Ascending aorta (tissue), 2 donors: ENCODE data around the gene GFPT2. TPM values are rescaled to one million over a fixed set of nuclear protein-coding genes. Genes with fewer than 3 reads are reported as not detected.

Experiments used
- DNase-seq, 2 donors: peaks; one replicate each; pipeline ENCODE4 v3.0.0-alpha.2; 2019; ENCODE audit warnings: low spot score in 2 of 2
- H3K27ac ChIP-seq, 2 donors: fragments of 200-600 bp; sonication (generic); one replicate each; pipeline ENCODE4 v1.5.1; 2016 to 2017; ENCODE audit warnings: mild to moderate bottlenecking in 1 of 2
- H3K27me3 ChIP-seq: fragments of 200-600 bp; sonication (generic); one replicate; pipeline ENCODE4 v1.5.1; 2017
- H3K36me3 ChIP-seq, 2 donors: fragments of 200-600 bp; sonication (generic); one replicate each; pipeline ENCODE4 v1.5.1; 2016
- H3K4me1 ChIP-seq, 2 donors: fragments of 200-600 bp; sonication (generic); one replicate each; pipeline ENCODE4 v1.5.1; 2016 to 2017; ENCODE audit warnings: mild to moderate bottlenecking in 1 of 2
- H3K4me3 ChIP-seq, 2 donors: fragments of 200-600 bp; sonication (generic); one replicate each; pipeline ENCODE4 v1.5.1; 2016 to 2017; ENCODE audit warnings: mild to moderate bottlenecking in 1 of 2
- H3K9me3 ChIP-seq, 2 donors: fragments of 200-600 bp; sonication (generic); one replicate each; pipeline ENCODE4 v1.5.1; 2016
- CTCF ChIP-seq, 3 experiments: fragments of 200-600 bp in 2 of 3; fragments of 450-650 bp in 1 of 3; sonication (generic) in 2 of 3; IDR thresholded peaks; one replicate each; pipeline ENCODE4 v1.5.1; 2016 to 2019; ENCODE audit warnings: antibody characterized with exemption in 3 of 3, mild to moderate bottlenecking in 1 of 3, moderate library complexity in 1 of 3
- intact Hi-C: fragments of 100-400 bp; cut with DNase I; formaldehyde crosslinking; loops from one replicate; pipeline ENCODE4 v1.15.1; 2023
- total RNA-seq: library from RNA; depleted of rRNA; stranded (reverse); fragments of >200 nt; gene quantifications from one replicate; pipeline ENCODE4 v1.1.0, GENCODE V29; 2016

GFPT2 gene
- total RNA-seq, 1 donor from 2014 or later, result 25.2 TPM

GRCh38 chr5:180338001-180338707, 15.0 kb downstream of the GFPT2 start:
- no peak for TF ChIP-seq CTCF (IDR thresholded peaks at IDR 0.05)
- peaks cover 7 to 20% of the 10 kb centered on the region in 2 donors for H3K36me3 ChIP-seq
- H3K27me3 ChIP-seq, result no peaks in the 10 kb centered on the region
- H3K4me1 ChIP-seq, result no peaks in the 10 kb centered on the region
- no peaks in the 10 kb centered on the region for H3K9me3 ChIP-seq
- no peak overlapping the region for H3K27ac ChIP-seq
- intact Hi-C loops, result no loop called here
- H3K4me3 ChIP-seq, result no peak overlapping the region
- DNase-seq, result no peak

GRCh38 chr5:180336234-180337020, 16.7 kb downstream of the GFPT2 start:
- H3K27me3 ChIP-seq, result no peaks in the 10 kb centered on the region
- no peak overlapping the region for H3K4me3 ChIP-seq
- no peak overlapping the region for H3K27ac ChIP-seq
- intact Hi-C loops, result no loop called here
- H3K4me1 ChIP-seq, result peaks cover 0 to 2% of the 10 kb centered on the region in 2 donors
- peaks cover 7 to 20% of the 10 kb centered on the region in 2 donors for H3K36me3 ChIP-seq
- no peaks in the 10 kb centered on the region for H3K9me3 ChIP-seq
- DNase-seq, result no peak
- TF ChIP-seq CTCF (IDR thresholded peaks at IDR 0.05), result no peak

GRCh38 chr5:180335614-180336233, 17.4 kb downstream of the GFPT2 start:
- Histone ChIP-seq H3K4me3 (no peak overlapping the region), H3K27me3 (no peaks in the 10 kb centered on the region), H3K27ac (no peak overlapping the region), H3K9me3 (no peaks in the 10 kb centered on the region), H3K36me3 (peaks cover 7 to 20% of the 10 kb centered on the region in 2 donors), H3K4me1 (peaks cover 0 to 5% of the 10 kb centered on the region in 2 donors)
- intact Hi-C loops, result no loop called here
- no peak for DNase-seq
- TF ChIP-seq CTCF (IDR thresholded peaks at IDR 0.05), result no peak

GRCh38 chr5:180334751-180335613, 18.2 kb downstream of the GFPT2 start:
- peaks cover 0 to 5% of the 10 kb centered on the region in 2 donors for H3K4me1 ChIP-seq
- DNase-seq, result no peak
- no peaks in the 10 kb centered on the region for H3K27me3 ChIP-seq
- no peak overlapping the region for H3K4me3 ChIP-seq
- no peak overlapping the region for H3K27ac ChIP-seq
- no peaks in the 10 kb centered on the region for H3K9me3 ChIP-seq
- intact Hi-C loops, result no loop called here
- peaks cover 7 to 20% of the 10 kb centered on the region in 2 donors for H3K36me3 ChIP-seq
- TF ChIP-seq CTCF (IDR thresholded peaks at IDR 0.05), result no peak

GRCh38 chr5:180334176-180334575, 19.0 kb downstream of the GFPT2 start:
- Histone ChIP-seq H3K27ac (no peak overlapping the region), H3K4me1 (peaks cover 0 to 5% of the 10 kb centered on the region in 2 donors), H3K4me3 (no peak overlapping the region), H3K36me3 (peaks cover 7 to 20% of the 10 kb centered on the region in 2 donors), H3K27me3 (no peaks in the 10 kb centered on the region), H3K9me3 (no peaks in the 10 kb centered on the region)
- no peak for DNase-seq
- intact Hi-C loops, result no loop called here
- no peak for TF ChIP-seq CTCF (IDR thresholded peaks at IDR 0.05)
